CD4-positive, alpha-beta T cell (primary cell): ENCODE results near the gene UXS1. TPM values are rescaled to one million over a fixed set of nuclear protein-coding genes. Genes with fewer than 3 reads are reported as not detected.
A peak's percentile ranks its signal among the peaks of the same experiment; 100 is the strongest.

Experiments used
- ATAC-seq: fragments of 200-7000 bp; cut with Tn5 transposase; one replicate; pipeline ENCODE4 v1.10.0; 2022; ENCODE audit warnings: mild to moderate bottlenecking; ENCODE audit not compliant: poor library complexity
- CTCF ChIA-PET: fragments of 350-600 bp; sonication (Branson Sonifier 250); formaldehyde crosslinking; loops from one replicate; lab custom pipeline; 2021; ENCODE audit warnings: antibody characterized with exemption, inconsistent platforms; lab: Charles Lee
- POLR2A ChIA-PET: fragments of 350-600 bp; sonication (Branson Sonifier 250); formaldehyde crosslinking; loops from one replicate; lab custom pipeline; 2021; ENCODE audit warnings: antibody characterized with exemption, inconsistent platforms; lab: Charles Lee
- DNase-seq, 14 experiments: peaks; one replicate each; pipeline ENCODE4 v3.0.0-alpha.2; 2013 to 2020; ENCODE audit warnings: mixed read lengths in 2 of 14
- H3K27ac ChIP-seq, 2 donors: one replicate each; pipeline versions ENCODE4 v1.5.1 to v1.7.0; 2013; ENCODE audit warnings: low read length in 2 of 2, low read depth in 1 of 2, mild to moderate bottlenecking in 1 of 2
- H3K27me3 ChIP-seq, 2 experiments: 1 replicate in 1 of 2; 2 replicates in 1 of 2; pipeline versions ENCODE4 v1.6.1 to v1.7.0; 2013; ENCODE audit warnings: low read length in 2 of 2, control low read depth in 1 of 2, mild to moderate bottlenecking in 1 of 2, moderate library complexity in 1 of 2; ENCODE audit not compliant: insufficient read depth in 2 of 2, control insufficient read depth in 1 of 2
- H3K36me3 ChIP-seq: one replicate; pipeline ENCODE4 v1.6.1; 2013; ENCODE audit warnings: low read length, control low read depth; ENCODE audit not compliant: insufficient read depth
- H3K4me1 ChIP-seq: one replicate; pipeline ENCODE4 v1.6.1; 2013; ENCODE audit warnings: low read length, control low read depth; ENCODE audit not compliant: insufficient read depth
- H3K4me3 ChIP-seq: one replicate; pipeline ENCODE4 v1.5.1; 2013; ENCODE audit warnings: mild to moderate bottlenecking, low read length, moderate library complexity
- H3K9me3 ChIP-seq, 2 experiments: 1 replicate in 1 of 2; 2 replicates in 1 of 2; pipeline versions ENCODE4 v1.6.1 to v1.7.0; 2013; ENCODE audit warnings: low read length in 2 of 2, mild to moderate bottlenecking in 2 of 2, control low read depth in 1 of 2, moderate library complexity in 1 of 2; ENCODE audit not compliant: control insufficient read depth in 1 of 2, insufficient read depth in 1 of 2
- H3K27ac Mint-ChIP-seq: one replicate; pipeline ENCODE4 v1.8.0; 2020; ENCODE audit warnings: mixed read lengths
- H3K27me3 Mint-ChIP-seq: one replicate; pipeline ENCODE4 v1.8.0; 2021; ENCODE audit warnings: mixed read lengths
- H3K36me3 Mint-ChIP-seq: one replicate; pipeline ENCODE4 v1.8.0; 2021; ENCODE audit warnings: low read depth, mixed read lengths
- H3K4me1 Mint-ChIP-seq: one replicate; pipeline ENCODE4 v1.8.0; 2021; ENCODE audit warnings: low read depth, mixed read lengths
- H3K4me3 Mint-ChIP-seq: one replicate; pipeline ENCODE4 v1.8.0; 2020; ENCODE audit warnings: mild to moderate bottlenecking, mixed read lengths
- H3K9me3 Mint-ChIP-seq: one replicate; pipeline ENCODE4 v1.8.0; 2020; ENCODE audit warnings: mixed read lengths
- intact Hi-C, 2 experiments: fragments of 100-400 bp; cut with DNase I in 1 of 2; cut with micrococcal nuclease in 1 of 2; formaldehyde crosslinking; loops; one replicate each; pipeline versions ENCODE4 v1.15.1 to v1.9.0; 2023 to 2025; cut with DNase I, micrococcal nuclease
- total RNA-seq, 174 experiments: library from RNA in 2 of 174; stranded (reverse) in 2 of 174; gene quantifications; one replicate each; pipeline ENCODE4 v1.2.3 and lab custom pipeline; 2021 to 2026
- TF ChIP-seq, protein P1 (sequence below): fragments of 200-600 bp; IDR thresholded peaks from one replicate; pipeline ENCODE4 v1.8.0; 2022; ENCODE audit warnings: antibody characterized with exemption, mild to moderate bottlenecking

The UXS1 gene
- total RNA-seq, 2 experiments from 2014 or later, result 59.3 to 67.1 TPM

DNA sequence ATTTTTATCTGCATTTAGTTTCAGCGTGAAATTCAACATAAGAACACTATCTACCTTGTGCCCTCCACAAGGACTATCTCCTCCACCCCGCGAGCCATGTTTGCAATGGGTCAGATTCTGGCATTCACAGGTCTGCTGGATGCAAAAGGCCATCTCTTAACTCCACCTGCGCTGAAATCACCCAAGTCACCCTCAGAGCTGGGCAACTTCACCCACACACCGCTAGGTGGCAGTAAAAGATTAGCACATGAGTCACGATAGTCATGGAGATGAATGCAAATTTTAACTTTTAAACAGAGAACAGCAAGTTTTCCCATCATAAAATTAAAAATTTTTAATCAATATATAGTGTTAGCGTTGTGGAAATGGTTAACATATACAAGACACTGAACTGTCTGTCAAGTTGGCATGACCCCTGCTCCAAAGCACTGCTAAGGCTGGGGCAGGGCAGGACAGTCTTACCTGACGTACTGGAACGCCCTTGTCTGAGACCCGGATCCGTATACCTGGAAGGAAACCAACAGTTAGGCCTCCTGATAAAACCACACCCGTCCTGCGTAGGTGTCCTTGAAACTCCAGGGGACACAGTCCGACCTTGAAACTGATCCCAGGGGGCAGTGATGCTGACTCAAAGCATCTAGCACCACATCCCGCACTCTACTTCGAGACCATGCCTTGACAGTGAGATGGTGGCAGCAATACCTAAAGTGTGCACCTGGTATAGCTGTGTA is 89.6 kb downstream of the UXS1 start:
- peaks cover 9% of the 10 kb centered on the region for H3K4me1 Mint-ChIP-seq
- Histone ChIP-seq H3K27me3 (no peaks in the 10 kb centered on the region), H3K4me3 (no peak overlapping the region), H3K4me1 (no peaks in the 10 kb centered on the region), H3K27ac (no peak overlapping the region), H3K9me3 (no peaks in the 10 kb centered on the region), H3K36me3 (peaks cover 55% of the 10 kb centered on the region)
- DNase-seq (peak; percentile 40 to 85 (median 58)), ATAC-seq (peak; percentile 80)
- peak overlapping the region; percentile 55 for H3K27ac Mint-ChIP-seq
- H3K9me3 Mint-ChIP-seq, result no peaks in the 10 kb centered on the region
- intact Hi-C loops, result loop anchor here (1.0 to 10.0 kb wide), 10 partner anchors 88 to 732 kb away; partner anchors contain the start of gene UXS1 (in 1 of the 2)
- H3K36me3 Mint-ChIP-seq, result peaks cover 58% of the 10 kb centered on the region
- ChIA-PET POLR2A (interaction anchor here (1.0 to 1.7 kb wide), 2 partner anchors 10 to 438 kb away, joined by 3 to 9 read pairs; no protein-coding TSS in a partner anchor), CTCF (interaction anchor here (0.6 to 1.5 kb wide), 7 partner anchors 9 to 381 kb away, joined by 3 to 4 read pairs (median 3); no protein-coding TSS in a partner anchor)
- H3K4me3 Mint-ChIP-seq, result no peak overlapping the region
- TF ChIP-seq, protein P1, sequence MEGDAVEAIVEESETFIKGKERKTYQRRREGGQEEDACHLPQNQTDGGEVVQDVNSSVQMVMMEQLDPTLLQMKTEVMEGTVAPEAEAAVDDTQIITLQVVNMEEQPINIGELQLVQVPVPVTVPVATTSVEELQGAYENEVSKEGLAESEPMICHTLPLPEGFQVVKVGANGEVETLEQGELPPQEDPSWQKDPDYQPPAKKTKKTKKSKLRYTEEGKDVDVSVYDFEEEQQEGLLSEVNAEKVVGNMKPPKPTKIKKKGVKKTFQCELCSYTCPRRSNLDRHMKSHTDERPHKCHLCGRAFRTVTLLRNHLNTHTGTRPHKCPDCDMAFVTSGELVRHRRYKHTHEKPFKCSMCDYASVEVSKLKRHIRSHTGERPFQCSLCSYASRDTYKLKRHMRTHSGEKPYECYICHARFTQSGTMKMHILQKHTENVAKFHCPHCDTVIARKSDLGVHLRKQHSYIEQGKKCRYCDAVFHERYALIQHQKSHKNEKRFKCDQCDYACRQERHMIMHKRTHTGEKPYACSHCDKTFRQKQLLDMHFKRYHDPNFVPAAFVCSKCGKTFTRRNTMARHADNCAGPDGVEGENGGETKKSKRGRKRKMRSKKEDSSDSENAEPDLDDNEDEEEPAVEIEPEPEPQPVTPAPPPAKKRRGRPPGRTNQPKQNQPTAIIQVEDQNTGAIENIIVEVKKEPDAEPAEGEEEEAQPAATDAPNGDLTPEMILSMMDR, result peak; percentile 97
- no peaks in the 10 kb centered on the region for H3K27me3 Mint-ChIP-seq

DNA sequence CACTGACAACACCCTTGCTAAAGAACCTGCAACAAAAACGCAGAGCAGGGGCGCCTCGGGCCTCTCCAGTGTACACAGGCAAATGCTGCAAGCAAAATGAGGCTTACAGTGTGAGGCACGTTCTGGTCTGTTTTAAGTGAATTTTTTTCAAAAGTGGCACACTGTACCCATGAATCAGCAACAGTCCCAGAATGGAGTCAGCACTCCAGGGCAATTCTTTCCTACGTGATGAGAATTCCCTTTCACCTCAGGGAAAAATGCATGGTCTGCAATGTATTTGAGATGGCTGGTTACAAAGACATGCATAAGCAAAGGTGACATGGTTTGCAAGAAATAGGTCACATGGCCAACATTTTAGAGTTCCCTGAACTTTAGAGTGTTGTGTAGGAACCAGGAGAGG is 94.4 kb downstream of the UXS1 start:
- DNase-seq (no peak), ATAC-seq (no peak)
- no peak overlapping the region for H3K27ac ChIP-seq
- H3K36me3 ChIP-seq, result peaks cover 56% of the 10 kb centered on the region
- POLR2A ChIA-PET, result interaction anchor here (1.1 to 7.0 kb wide), 2 partner anchors 15 to 353 kb away, joined by 3 to 64 read pairs; no protein-coding TSS in a partner anchor
- peaks cover 33% of the 10 kb centered on the region for H3K4me1 ChIP-seq
- Mint-ChIP-seq H3K27me3 (no peaks in the 10 kb centered on the region), H3K36me3 (peaks cover 56% of the 10 kb centered on the region), H3K4me3 (no peak overlapping the region), H3K4me1 (peaks cover 44% of the 10 kb centered on the region), H3K27ac (no peak overlapping the region), H3K9me3 (no peaks in the 10 kb centered on the region)
- no peaks in the 10 kb centered on the region for H3K27me3 ChIP-seq
- CTCF ChIA-PET, result no interaction called here
- TF ChIP-seq, protein P1, result no peak
- H3K9me3 ChIP-seq, result no peaks in the 10 kb centered on the region
- intact Hi-C loops, result loop anchor here (5.0 to 10.0 kb wide), 6 partner anchors 167 to 765 kb away; partner anchors contain the start of gene C2orf49 (in 1 of the 2)
- H3K4me3 ChIP-seq, result no peak overlapping the region

GRCh38 chr2:106098664-106099063 is 95.4 kb downstream of the UXS1 start:
- POLR2A ChIA-PET, result interaction anchor here (1.0 to 7.0 kb wide), 7 partner anchors 14 to 352 kb away, joined by 3 to 64 read pairs (median 22); no protein-coding TSS in a partner anchor
- Mint-ChIP-seq H3K9me3 (no peaks in the 10 kb centered on the region), H3K4me3 (no peak overlapping the region), H3K4me1 (peaks cover 49% of the 10 kb centered on the region), H3K27ac (peak overlapping the region; percentile 95), H3K27me3 (no peaks in the 10 kb centered on the region), H3K36me3 (peaks cover 60% of the 10 kb centered on the region)
- Histone ChIP-seq H3K27ac (peak overlapping the region in 1 of 2 donors; percentile 15), H3K4me3 (no peak overlapping the region), H3K9me3 (no peaks in the 10 kb centered on the region), H3K36me3 (peaks cover 54% of the 10 kb centered on the region), H3K4me1 (peaks cover 43% of the 10 kb centered on the region), H3K27me3 (no peaks in the 10 kb centered on the region)
- intact Hi-C loops, result loop anchor here (5.0 to 10.0 kb wide), 4 partner anchors 166 to 764 kb away; partner anchors contain the start of gene C2orf49 (in 1 of the 2)
- ATAC-seq (no peak), DNase-seq (no peak)
- CTCF ChIA-PET, result interaction anchor here (1.1 to 2.1 kb wide), 3 partner anchors 12 to 349 kb away, joined by 3 to 7 read pairs (median 4); no protein-coding TSS in a partner anchor
- TF ChIP-seq, protein P1, result no peak
